G401 (cell line): ENCODE results near the gene C20orf204. TPM values are rescaled to one million over a fixed set of nuclear protein-coding genes. Genes with fewer than 3 reads are reported as not detected.

Experiments used
- total RNA-seq: library from RNA; depleted of rRNA; stranded (reverse); fragments of >200 nt; shearing (Covaris generic); gene quantifications from 2 replicates; pipeline ENCODE4 v1.2.3, GENCODE V29; 2014; rRNA removed

Gene C20orf204
- total RNA-seq, 1 experiment from 2014 or later = 0.81 TPM

Other genes starting within 250 kb of the C20orf204 start
- gene ZBTB46, start 204.9 kb upstream of the C20orf204 start, total RNA-seq = 39.7 and 42.5 TPM in 2 replicates
- 0.74 TPM in 1 of 2 replicates, not detected in the other for gene ABHD16B, start 174.7 kb upstream of the C20orf204 start, total RNA-seq
- gene TPD52L2, start 170.9 kb upstream of the C20orf204 start, total RNA-seq = 129 and 141 TPM in 2 replicates
- 38.6 and 43.6 TPM in 2 replicates for gene DNAJC5, start 141.1 kb upstream of the C20orf204 start, total RNA-seq
- gene UCKL1, start 79.8 kb upstream of the C20orf204 start, total RNA-seq = 19.9 and 20.1 TPM in 2 replicates
- gene ZNF512B, start 66.3 kb upstream of the C20orf204 start, total RNA-seq = 5.5 and 5.9 TPM in 2 replicates
- 1.4 TPM in 1 of 2 replicates, not detected in the other for gene SAMD10, start 56.5 kb upstream of the C20orf204 start, total RNA-seq
- 91.4 and 111 TPM in 2 replicates for gene PRPF6, start 55.0 kb upstream of the C20orf204 start, total RNA-seq
- gene SOX18, start 13.5 kb downstream of the C20orf204 start, total RNA-seq = 1.2 TPM in 1 of 2 replicates, not detected in the other
- 29.2 and 44.0 TPM in 2 replicates for gene TCEA2, start 27.0 kb downstream of the C20orf204 start, total RNA-seq
- 32.9 and 33.4 TPM in 2 replicates for gene RGS19, start 43.3 kb downstream of the C20orf204 start, total RNA-seq
- gene OPRL1, start 43.9 kb downstream of the C20orf204 start, total RNA-seq = 4.2 and 5.0 TPM in 2 replicates
- not detected in 2 replicates for gene LKAAEAR1, start 48.2 kb downstream of the C20orf204 start, total RNA-seq
- gene NPBWR2, start 71.4 kb downstream of the C20orf204 start, total RNA-seq = not detected in 2 replicates
- gene MYT1, start 128.3 kb downstream of the C20orf204 start, total RNA-seq = 0.12 and 0.20 TPM in 2 replicates
- 64.1 and 68.2 TPM in 2 replicates for gene PCMTD2, start 219.6 kb downstream of the C20orf204 start, total RNA-seq